Glomerular visceral epithelial cell (primary cell): ENCODE results near the gene USP37.
"Not testable (repeated sequence)": the region's sequence is repeated elsewhere in the genome, so short reads cannot be mapped to it uniquely, and the experiment has no call there.

Experiments used
- DNase-seq: peaks from one replicate; pipeline ENCODE4 v3.0.0-alpha.2; 2016; ENCODE audit errors: extremely low spot score

USP37 gene

DNA sequence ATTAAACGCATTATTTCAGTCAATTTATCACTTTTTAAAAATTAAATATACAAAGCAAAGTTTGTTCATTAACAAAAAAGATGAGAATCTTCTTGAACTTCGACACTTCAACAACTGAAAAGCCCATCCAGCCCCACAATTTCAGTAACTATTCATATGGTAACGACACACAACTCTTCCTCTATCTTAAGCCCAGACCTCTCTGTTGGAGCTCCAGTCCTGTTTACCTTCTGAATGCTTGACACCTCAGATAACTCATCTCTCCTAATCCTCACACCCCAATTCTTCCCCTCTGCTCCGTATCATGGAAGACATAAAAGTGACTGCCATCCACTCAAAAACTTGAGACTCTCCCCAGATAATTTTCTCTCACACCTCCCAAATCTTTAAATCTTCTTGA, 12.6 kb downstream of the USP37 start:
- DNase-seq = no peak

DNA sequence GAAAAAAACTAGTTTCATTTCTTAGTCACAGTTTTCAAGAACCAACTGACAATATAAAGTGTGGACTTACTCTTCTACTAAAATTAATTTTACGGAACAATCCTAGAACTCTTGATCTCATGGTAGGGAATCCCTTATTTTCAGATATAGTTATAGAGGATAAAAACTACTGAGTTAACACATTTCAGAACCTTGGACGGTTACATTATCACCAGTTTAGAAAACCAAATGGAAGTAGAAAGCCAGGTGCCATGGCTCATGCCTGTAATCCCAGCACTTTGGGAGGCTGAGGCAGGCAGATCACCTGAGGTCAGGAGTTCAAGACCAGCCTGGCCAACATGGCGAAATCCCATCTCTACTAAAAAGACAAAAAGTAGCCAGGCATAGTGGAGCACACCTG, 13.9 kb downstream of the USP37 start:
- DNase-seq = not testable (repeated sequence)

DNA sequence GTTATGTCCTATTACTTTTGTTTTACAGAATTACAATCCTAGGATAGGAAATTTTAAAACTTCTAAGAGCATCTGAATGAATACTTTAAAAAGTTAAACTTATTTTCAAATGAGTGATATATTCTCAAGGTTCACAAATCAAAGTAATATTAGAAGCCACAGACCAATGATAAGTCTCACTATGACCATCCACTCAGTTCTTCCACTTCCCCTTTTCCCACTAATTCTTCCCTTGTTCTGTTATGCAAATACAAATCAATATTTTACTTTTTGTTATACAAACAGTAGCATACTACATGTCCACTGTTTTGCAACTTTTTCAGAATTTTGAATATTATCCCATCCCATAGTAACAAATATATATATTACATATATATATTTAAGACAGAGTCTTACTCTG, 20.2 kb downstream of the USP37 start:
- no peak for DNase-seq

DNA sequence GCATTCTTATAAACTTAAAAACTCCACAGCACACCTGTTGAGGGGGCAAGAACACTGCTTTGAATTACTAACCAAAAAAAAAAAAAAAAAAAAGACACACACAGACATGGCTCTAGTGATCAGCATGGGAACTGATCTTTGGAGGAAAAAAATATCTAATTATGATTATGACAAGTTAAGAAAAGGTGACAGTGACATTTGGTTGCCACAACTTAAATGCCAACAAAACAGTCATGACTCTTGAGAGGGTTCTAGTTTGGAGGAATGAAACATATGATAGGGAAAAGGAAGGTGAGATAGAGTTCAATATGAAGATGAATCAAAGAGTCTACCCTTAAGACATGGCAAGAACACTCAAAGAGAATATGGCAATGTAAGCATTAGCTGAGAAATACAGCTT, 20.6 kb downstream of the USP37 start:
- no peak for DNase-seq

DNA sequence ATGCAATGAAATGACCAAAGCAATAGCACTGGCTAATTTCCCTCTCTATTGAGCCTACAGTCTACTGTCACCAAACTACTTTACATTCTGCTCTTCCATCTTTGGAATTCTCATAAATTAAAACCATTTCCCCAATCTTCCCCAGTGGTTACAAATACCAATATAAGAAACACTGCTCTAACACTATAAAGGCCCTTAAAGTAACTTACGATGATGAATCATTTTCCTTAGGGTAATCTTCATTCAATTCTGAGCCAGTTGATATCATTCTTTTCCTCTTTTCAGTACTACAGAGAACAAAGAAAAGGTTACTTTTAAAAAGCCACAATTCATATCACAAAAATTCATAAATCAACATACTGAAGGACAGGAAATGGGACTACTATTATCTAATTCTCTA, 22.1 kb downstream of the USP37 start:
- no peak for DNase-seq

DNA sequence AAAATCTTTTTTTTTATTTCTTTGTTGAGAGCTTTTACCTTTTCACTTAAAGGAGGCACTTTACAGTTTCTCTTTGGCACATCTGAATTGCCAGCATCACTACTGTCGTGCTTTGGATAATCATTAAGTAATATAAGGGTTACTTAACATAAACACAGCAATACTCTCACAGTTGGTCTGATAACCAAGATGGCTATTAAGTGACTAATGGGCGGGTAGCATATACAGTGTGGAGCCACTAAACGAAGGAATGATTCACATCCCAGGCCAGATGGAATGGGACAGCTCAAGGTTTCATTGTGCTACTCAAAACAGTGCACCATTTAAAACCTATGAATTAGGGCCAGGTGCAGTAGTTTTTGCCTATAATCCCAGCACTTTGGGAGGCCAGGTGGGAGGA, 28.1 kb downstream of the USP37 start:
- DNase-seq = no peak

DNA sequence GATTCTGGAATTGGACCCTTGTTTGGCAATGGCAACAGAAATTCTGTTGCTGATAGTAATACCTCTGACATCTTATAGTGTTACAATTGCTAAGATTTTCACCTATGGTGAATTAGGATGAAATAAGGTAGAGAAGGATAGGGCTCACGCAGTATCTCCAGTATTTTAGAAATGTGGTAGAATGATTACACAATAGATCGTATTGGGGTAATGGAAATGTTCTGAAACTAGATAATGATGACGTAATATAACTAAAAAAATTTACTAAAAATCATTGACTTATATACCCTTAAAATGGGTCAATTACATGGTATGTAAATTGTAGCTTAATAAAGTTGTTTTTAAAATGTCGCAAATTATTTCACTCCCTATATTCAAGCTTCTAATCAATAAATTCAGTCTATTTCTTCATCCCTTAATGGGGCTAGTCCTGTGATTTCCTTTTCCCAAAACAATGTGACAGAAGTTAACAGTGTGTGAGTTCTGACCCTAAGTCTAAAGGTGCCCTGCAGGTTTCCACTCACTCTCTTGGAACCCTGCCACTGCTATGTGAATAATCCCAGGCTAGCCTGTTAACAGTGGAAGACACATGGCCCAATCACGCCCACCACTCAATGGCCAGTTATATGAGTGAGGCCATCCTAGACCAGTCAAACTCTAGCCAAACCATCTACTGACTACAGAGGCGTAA, 31.2 kb downstream of the USP37 start:
- no peak for DNase-seq

DNA sequence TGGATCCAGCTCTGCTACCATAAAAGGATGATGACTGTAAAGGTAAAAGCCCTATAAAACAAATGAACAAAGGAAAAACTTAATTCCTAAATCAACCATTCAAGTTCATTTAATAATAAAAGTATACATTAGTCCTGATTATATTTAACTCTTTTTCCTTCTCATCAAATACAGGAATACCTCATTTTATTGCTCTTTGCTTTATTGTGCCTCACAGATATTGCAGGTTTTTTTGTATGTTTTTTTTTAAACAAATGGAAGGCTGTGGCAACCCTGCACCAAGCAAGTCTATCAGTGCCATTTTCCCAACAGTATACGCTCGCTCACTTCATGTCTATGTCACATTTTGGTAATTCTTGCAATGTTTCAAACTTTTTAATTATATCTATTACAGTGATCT, 38.2 kb downstream of the USP37 start:
- DNase-seq = no peak

DNA sequence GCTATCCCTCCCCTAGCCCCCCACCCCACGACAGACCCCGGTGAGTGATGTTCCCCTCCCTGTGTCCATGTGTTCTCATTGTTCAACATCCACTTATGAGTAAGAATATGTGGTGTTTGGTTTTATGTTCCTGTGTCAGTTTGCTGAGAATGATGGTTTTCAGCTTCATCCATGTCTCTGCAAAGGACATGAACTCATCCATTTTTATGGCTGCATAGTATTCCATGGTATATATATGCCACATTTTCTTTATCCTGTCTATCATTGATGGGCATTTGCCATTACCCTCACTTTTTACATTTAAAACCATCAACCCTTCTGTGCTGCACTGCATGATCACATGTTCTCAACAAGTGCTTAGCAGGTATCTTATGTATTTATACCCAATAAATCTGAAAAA, 39.7 kb downstream of the USP37 start:
- DNase-seq = not testable (repeated sequence)

DNA sequence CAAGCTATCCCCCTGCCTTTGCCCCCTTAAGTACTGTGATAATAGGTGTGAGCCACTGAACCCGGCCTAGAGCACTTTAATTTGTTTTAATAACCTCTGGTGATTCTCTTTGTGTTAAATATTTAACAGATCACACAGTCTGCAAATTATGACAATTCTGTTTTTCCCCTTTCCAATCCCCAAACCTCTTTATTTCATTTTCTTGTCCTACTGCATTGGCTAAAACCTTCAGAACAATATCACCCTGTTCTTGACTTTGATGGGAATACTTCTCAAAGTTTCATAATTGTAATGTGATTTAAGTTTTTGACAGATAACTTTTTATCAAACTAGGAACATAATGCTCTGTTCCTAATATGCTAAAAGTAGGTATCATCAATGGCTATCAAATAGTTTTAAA, 44.5 kb downstream of the USP37 start:
- DNase-seq = no peak

DNA sequence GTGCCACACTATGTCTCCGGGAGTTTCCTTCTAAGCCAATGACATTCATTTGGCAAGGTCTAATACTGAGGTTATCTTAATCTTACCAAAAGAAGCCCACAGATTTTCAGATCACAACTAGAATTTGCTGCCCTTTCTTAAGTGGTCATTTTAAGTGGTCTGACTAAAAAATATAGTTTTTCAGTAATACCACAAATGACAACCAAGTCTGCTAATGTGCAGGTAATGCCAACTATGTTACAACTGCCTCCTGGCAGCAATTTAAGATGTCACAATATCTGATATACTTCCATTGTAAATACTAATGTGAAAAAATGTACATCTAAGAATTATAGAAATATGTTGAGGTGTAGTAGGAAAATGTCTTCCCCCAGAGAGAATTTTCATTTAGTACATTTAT, 49.3 kb downstream of the USP37 start:
- no peak for DNase-seq

DNA sequence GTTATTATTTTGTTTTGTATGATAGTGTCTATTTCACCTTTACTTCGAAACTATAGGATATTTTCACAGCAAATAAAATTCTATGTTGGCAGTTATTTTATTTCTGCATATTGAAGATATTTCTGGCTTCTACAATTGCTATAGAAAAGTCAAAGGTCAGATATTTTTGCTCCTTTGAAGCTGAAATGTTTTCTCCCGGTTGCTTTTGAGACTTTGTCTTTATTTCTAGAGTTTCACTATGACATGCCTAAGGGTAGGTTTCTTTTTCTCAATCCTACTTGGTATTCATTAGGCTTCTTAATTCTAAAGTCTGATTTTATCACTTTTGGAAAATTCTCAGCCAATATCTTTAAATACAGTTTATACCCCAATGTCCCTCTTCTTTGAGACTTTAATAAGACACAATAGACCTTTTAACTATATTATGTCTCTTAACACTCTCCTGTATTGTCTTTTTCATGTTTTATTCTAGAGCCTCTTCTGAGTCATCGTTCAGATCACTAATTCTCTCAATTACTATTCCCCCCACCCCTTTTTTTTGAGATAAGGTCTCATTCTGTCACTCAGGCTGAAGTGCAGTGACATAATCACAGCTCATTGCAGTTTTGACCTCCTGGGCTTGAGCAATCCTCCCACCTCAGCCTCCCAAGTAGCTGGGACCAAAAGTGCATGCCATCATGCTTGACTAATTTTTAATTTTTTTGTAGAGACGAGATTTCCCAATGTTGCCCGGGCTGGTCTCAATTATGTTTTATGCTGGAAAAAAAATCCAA, 50.5 kb downstream of the USP37 start:
- no peak for DNase-seq

DNA sequence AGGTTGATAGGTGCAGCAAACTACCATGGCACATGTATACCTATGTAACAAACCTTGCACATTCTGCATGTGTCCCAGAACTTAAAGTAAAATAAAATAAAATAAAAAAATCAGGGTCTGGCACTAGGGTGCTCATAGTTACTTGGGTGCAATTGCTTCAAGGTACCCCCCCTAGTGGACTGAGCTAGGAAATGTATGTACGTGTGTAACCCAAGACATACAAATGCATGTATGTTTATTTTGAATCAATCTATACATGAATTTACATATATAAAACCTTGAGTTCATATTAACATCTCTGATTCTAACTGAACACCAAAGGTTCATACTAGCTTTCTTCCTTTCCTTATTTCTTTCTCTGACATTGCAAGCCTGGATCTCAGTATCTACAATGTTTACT, 51.5 kb downstream of the USP37 start:
- no peak for DNase-seq

DNA sequence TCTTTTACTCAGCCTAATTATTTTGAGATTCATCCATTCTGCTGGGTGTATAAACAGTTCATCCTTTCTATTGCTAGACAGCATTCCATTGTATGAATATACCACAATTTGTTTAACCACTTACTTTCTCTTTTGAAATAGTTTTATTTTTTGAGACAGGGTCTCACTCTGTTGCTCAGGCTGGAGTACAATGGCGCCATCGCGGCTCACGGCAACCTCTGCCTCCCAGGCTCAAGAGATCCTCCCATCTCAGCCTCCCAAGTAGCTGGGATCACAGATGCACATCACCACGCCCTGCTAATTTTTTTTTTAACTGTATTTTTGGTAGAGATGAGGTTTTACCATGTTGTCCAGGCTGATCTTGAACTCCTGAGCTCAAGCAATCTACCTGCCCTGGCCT, 54.5 kb downstream of the USP37 start:
- no peak for DNase-seq

DNA sequence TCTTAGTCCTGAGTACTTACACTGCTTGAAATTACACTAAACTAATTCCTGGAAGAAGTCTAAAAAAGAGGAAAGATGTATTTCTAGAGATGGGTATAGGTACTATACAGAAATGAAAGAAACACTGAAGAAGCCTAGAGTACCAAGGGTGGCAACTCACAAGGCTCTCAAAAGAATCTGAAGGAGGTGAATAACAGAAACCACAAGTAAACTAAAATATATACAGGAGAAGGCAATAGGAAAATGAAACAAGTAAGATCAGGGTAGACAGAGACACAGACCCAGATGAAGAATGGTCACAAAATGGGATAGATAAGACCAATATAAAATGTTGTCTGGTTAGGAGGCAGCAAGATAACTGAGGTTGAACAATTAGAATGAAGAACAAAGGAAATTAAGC, 59.9 kb downstream of the USP37 start:
- DNase-seq = no peak

DNA sequence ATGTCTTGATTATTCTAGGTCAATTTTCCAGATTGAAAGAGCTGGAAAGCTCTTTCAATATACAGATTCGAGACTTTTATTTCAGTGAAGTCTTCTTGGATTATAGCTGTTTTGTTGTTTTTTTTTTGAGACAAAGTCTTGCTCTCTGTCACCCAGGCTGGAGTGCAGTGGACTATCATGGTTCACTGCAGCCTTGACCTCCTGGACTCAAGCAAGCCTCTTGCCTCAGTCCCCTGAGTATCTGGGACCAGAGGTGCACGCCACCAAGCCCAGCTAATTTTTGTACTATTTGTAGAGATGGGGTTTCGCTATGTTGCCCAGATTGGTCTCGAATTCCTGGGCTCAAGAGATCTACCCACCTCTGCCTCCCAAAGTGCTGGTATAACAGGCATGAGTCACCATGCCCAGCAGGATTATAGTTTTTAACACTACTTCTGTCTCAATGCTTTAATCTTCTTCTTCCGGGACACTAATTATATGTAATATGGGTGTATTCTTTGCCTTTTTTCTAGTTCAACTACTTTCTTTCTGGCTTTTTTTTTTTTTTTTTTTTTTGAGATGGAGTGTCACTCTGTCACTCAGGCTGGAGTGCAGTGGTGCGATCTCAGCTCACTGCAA, 62.3 kb downstream of the USP37 start:
- no peak for DNase-seq

DNA sequence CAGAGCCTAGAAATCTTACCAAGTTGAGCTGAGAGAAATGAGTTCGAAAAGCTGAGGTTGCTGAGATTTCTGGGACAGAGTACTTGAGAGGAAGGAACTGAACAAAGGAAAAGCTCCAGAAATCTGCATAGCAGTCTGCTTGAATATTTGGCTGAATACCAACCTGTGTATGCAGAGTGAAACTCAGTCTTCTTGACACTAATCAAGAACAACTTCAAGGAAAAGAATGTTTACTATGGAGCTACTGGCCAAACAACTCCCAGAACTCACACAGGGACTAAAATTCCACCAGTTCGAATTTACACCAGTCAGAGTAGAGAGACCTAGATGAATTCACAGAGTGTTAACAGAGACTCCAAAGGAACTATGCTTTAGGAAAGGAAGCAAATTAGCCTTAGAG, 66.5 kb downstream of the USP37 start:
- DNase-seq = no peak

DNA sequence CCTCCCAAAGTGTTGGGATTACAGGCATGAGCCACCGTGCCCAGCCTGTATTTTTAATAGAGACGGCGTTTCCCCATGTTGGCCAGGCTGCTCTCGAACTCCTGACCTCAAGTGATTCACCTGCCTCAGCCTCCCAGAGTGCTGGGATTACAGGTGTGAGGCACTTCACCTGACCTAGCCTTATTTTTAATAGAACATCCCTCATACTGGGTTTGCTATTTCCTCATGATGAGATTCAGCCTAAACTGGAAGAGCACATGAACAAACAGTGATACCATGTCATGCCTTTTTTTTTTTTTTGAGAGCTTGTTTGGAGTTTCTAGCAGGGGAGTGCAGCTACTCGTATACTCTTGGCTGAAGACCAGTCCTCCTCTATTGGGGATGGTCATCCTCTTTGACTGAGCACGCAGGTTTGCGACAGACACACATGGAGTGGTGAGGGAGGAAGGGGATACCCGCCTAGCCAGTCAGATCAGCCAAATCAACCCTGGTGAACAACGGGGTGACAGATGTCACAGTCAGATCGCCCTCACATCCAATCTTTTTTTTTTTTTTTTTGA, 67.6 kb downstream of the USP37 start:
- DNase-seq = no peak

DNA sequence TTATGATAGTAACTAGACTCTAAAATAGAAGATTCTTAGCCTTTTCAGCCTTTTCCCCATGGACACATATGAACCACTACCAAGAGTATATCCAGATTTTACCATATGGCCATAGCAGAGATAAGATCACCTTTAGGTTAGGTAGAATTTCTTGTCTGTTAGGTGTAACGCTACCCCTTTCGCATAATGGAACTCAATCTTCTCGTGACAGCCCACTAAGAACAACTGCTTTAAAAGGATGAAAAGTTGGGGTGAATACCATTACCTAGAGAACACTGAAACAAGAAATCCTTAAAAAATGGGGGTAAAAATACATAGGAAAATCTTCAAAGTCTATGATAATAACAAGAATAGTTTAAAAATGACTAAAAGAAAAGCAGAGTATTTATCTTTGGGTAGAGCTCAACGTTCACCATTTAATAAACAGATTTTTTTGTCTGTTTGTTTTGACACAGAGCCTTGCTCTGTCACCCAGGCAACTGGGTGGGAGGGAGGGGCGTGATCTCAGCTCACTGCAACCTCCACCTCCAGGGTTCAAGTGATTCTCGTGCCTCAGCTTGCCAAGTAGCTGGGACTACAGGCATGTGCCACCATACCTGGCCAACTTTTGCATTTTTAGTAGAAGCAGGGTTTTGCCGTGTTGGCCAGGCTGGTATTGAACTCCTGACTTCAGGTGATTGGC, 82.0 kb downstream of the USP37 start:
- no peak for DNase-seq

DNA sequence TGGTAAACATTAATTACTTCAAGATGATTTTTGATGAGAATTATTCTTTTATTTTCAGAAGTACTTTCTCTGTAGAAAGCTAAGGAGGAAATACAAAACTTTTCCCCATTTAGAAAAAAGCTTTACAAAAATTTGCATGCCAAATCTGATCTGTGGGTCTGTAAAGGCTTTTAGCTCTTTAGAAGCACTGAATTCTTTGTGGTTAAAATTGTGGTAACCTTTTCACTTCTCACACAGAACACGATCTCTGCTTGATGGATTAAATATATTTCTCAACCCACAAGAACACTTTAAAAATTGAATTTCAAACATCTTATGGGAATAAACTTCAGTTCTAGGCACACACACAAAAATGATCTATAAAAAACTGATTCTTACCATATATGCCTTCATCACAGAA, 85.5 kb downstream of the USP37 start:
- peak; percentile 6 for DNase-seq

DNA sequence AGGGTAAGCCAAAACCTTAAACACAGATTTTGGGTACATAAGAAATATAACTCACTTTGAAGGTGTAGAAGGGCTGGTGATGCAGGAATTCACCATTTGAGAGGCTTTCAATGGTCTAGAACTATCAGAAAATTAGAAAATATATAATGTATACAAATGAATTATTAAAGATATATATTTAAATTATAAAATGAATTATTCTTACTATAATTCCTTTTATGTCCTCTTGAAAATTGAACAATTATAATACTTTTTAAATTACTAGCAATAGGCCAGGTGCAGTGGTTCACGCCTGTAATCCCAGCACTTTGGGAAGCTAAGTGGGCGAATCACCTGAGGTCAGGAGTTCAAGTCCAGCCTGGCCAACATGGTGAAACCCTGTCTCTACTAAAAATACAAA, 88.6 kb downstream of the USP37 start:
- DNase-seq = no peak

DNA sequence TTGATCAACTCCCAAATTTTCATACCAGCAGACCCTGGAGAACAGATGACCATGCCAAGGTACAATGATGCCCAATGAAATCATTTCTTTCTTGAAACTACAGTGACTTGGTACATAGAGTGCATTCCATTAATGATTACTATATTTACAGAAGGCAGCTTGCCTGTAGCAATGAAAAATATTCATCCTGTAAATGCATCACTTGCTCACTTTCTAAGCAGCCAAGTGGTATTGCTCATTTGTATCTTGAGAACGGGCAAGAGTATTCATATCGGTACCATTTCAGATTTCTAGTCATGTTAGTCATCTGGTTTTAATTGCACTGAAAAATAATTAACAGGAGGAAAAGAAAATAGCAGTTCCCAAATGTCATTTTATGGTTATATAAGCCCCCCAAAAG, 89.6 kb downstream of the USP37 start:
- DNase-seq = no peak
